Neural cell (in vitro differentiated cells): ENCODE measurements around the gene CETP. TPM values are rescaled to one million over a fixed set of nuclear protein-coding genes. Genes with fewer than 3 reads are reported as not detected.

ENCODE experiments used
- H2AFZ ChIP-seq: fragments of 200-600, 300-800 bp; sonication (generic), shearing (Covaris generic); 2 replicates; pipeline ENCODE4 v1.6.0; 2014; ENCODE audit warnings: low read depth, mild to moderate bottlenecking, antibody characterized with exemption, low read length, moderate library complexity
- H3F3A ChIP-seq: fragments of 200-600 bp; shearing (Covaris generic); 2 replicates; pipeline ENCODE4 v1.6.1; 2016; ENCODE audit warnings: mild to moderate bottlenecking, moderate library complexity, mixed read lengths, antibody characterized with exemption, low read length; ENCODE audit not compliant: insufficient read depth, poor library complexity, severe bottlenecking
- H3K27ac ChIP-seq: fragments of 200-600, 300-800 bp; sonication (generic), shearing (Covaris generic); 2 replicates; pipeline ENCODE4 v1.5.1; 2014; ENCODE audit warnings: mild to moderate bottlenecking, low read length, moderate library complexity
- H3K27me3 ChIP-seq: fragments of 300-800, 200-600 bp; sonication (generic), shearing (Covaris generic); 2 replicates; pipeline ENCODE4 v1.6.0; 2014; ENCODE audit warnings: mild to moderate bottlenecking, low read depth, low read length, moderate library complexity; ENCODE audit not compliant: insufficient read depth
- H3K36me3 ChIP-seq: fragments of 300-800, 200-600 bp; sonication (generic), shearing (Covaris generic); 2 replicates; pipeline ENCODE4 v1.5.1; 2014; ENCODE audit warnings: mild to moderate bottlenecking, antibody characterized with exemption, low read length, moderate library complexity; ENCODE audit not compliant: insufficient read depth
- H3K4me2 ChIP-seq: fragments of 300-800, 200-600 bp; sonication (generic), shearing (Covaris generic); 2 replicates; pipeline ENCODE4 v1.6.0; 2014; ENCODE audit warnings: mild to moderate bottlenecking, low read length
- H3K4me3 ChIP-seq: fragments of 300-800, 200-600 bp; sonication (generic), shearing (Covaris generic); 2 replicates; pipeline ENCODE4 v1.5.1; 2014; ENCODE audit warnings: mild to moderate bottlenecking, low read length, moderate library complexity
- H3K79me2 ChIP-seq: fragments of 200-600 bp; shearing (Covaris generic); replicated peaks from 2 replicates; pipeline ENCODE4 v1.6.0; 2014; ENCODE audit warnings: mild to moderate bottlenecking, low read length, moderate library complexity; ENCODE audit not compliant: insufficient read depth
- H3K9ac ChIP-seq: fragments of 300-800, 200-600 bp; sonication (generic), shearing (Covaris generic); 2 replicates; pipeline ENCODE4 v1.6.1; 2016; ENCODE audit warnings: mild to moderate bottlenecking, low read length, mixed read lengths
- H3K9me2 ChIP-seq: fragments of 200-600 bp; shearing (Covaris generic); 2 replicates; pipeline ENCODE4 v1.6.1; 2016; ENCODE audit warnings: mild to moderate bottlenecking, low read length, mixed read lengths; ENCODE audit not compliant: insufficient read depth
- H3K9me3 ChIP-seq: fragments of 200-600, 300-800 bp; sonication (generic), shearing (Covaris generic); 2 replicates; pipeline ENCODE4 v1.6.1; 2016; ENCODE audit warnings: mild to moderate bottlenecking, mixed run types, low read length, moderate library complexity, mixed read lengths
- H4K20me1 ChIP-seq: fragments of 200-600 bp; shearing (Covaris generic); 2 replicates; pipeline ENCODE4 v1.6.1; 2016; ENCODE audit warnings: mild to moderate bottlenecking, mixed run types; ENCODE audit not compliant: insufficient read depth
- CTCF ChIP-seq: fragments of 450-650 bp; IDR thresholded peaks from 2 replicates; pipeline ENCODE4 v1.5.1; 2014; ENCODE audit warnings: antibody characterized with exemption, mild to moderate bottlenecking, moderate library complexity; ENCODE audit not compliant: poor library complexity, severe bottlenecking
- EP300 ChIP-seq: fragments of 450-650 bp; conservative IDR thresholded peaks from 2 replicates; pipeline ENCODE4 v1.6.1; 2014; ENCODE audit warnings: antibody characterized with exemption, mild to moderate bottlenecking, moderate library complexity; ENCODE audit not compliant: poor library complexity, severe bottlenecking
- EZH2 ChIP-seq: fragments of 200-600, 300-800 bp; shearing (Covaris generic), sonication (generic); IDR thresholded peaks from 2 replicates; pipeline ENCODE4 v1.6.1; 2014; ENCODE audit warnings: antibody characterized with exemption, low read length, borderline replicate concordance, mild to moderate bottlenecking; ENCODE audit not compliant: insufficient read depth, poor library complexity, severe bottlenecking
- MXI1 ChIP-seq: fragments of 450-650 bp; conservative IDR thresholded peaks from 2 replicates; pipeline ENCODE4 v1.6.1; 2014; ENCODE audit warnings: antibody characterized with exemption, mild to moderate bottlenecking; ENCODE audit not compliant: poor library complexity, severe bottlenecking
- POLR2AphosphoS5 ChIP-seq: IDR thresholded peaks from 2 replicates; pipeline ENCODE4 v1.6.1; 2012
- RAD21 ChIP-seq: fragments of 450-650 bp; conservative IDR thresholded peaks from 2 replicates; pipeline ENCODE4 v1.6.1; 2014; ENCODE audit warnings: antibody characterized with exemption, mild to moderate bottlenecking, moderate library complexity
- REST ChIP-seq: IDR thresholded peaks from 2 replicates; pipeline ENCODE4 v1.6.1; 2012; ENCODE audit warnings: borderline replicate concordance
- SMC3 ChIP-seq: fragments of 450-650 bp; conservative IDR thresholded peaks from 2 replicates; pipeline ENCODE4 v1.6.1; 2014; ENCODE audit warnings: antibody characterized with exemption, mild to moderate bottlenecking, moderate library complexity; ENCODE audit not compliant: poor library complexity
- TAF1 ChIP-seq: IDR thresholded peaks from 2 replicates; pipeline ENCODE4 v1.6.1; 2012; ENCODE audit warnings: low read depth
- polyA plus RNA-seq: library from polyadenylated mRNA; depleted of rRNA; stranded (reverse); fragments of >200 nt; gene quantifications from 2 replicates; pipeline ENCODE4 v1.2.3, GENCODE V29; 2014

The CETP gene
- polyA plus RNA-seq, 1 donor from 2014 or later = not detected

GRCh38 chr16:56960681-56961281, 969 bp upstream of the CETP start:
- no peaks in the 10 kb centered on the region for H3K79me2 ChIP-seq
- no peaks in the 10 kb centered on the region for H3K36me3 ChIP-seq
- H3F3A ChIP-seq = no peaks in the 10 kb centered on the region
- H3K9me2 ChIP-seq = no peaks in the 10 kb centered on the region
- H3K9ac ChIP-seq = no peak overlapping the region
- no peaks in the 10 kb centered on the region for H3K27me3 ChIP-seq
- no peaks in the 10 kb centered on the region for H3K9me3 ChIP-seq
- no peak overlapping the region for H3K27ac ChIP-seq
- TF ChIP-seq RAD21 (no peak), POLR2AphosphoS5 (no peak), MXI1 (no peak), SMC3 (no peak), CTCF (no peak), TAF1 (no peak), REST (no peak), EZH2 (no peak), EP300 (no peak)
- no peak overlapping the region for H3K4me3 ChIP-seq
- H3K4me2 ChIP-seq = no peak overlapping the region
- no peaks in the 10 kb centered on the region for H4K20me1 ChIP-seq
- H2AFZ ChIP-seq = no peak overlapping the region

GRCh38 chr16:56961386-56961785, 364 bp upstream of the CETP start:
- Histone ChIP-seq H3K9me3 (no peaks in the 10 kb centered on the region), H3K4me3 (no peak overlapping the region), H3K36me3 (no peaks in the 10 kb centered on the region), H3K4me2 (no peak overlapping the region), H3K27me3 (no peaks in the 10 kb centered on the region), H3K9ac (no peak overlapping the region), H3K9me2 (no peaks in the 10 kb centered on the region), H3K79me2 (no peaks in the 10 kb centered on the region), H3K27ac (no peak overlapping the region), H3F3A (no peaks in the 10 kb centered on the region), H4K20me1 (no peaks in the 10 kb centered on the region), H2AFZ (no peak overlapping the region)
- TF ChIP-seq RAD21 (no peak), REST (no peak), TAF1 (no peak)
